HepG2 (cell line): ENCODE results near the gene APEX1. TPM values are rescaled to one million over a fixed set of nuclear protein-coding genes. Genes with fewer than 3 reads are reported as not detected.

Experiments
- HNRNPLL ChIP-seq: fragments of 200-400 bp; formaldehyde crosslinking; IDR thresholded peaks from 2 replicates; pipeline ENCODE4 v1.6.1; 2017; ENCODE audit warnings: mild to moderate bottlenecking, low read depth, low read length; ENCODE audit not compliant: poor library complexity, severe bottlenecking
- HOXA3 ChIP-seq: sonication (generic); formaldehyde crosslinking; IDR thresholded peaks from 2 replicates; pipeline ENCODE4 v1.5.0; 2020; ENCODE audit warnings: missing genetic modification reagents
- HOXD1 ChIP-seq: sonication (generic); formaldehyde crosslinking; IDR thresholded peaks from 2 replicates; pipeline ENCODE4 v1.5.0; 2020; ENCODE audit warnings: missing genetic modification reagents
- KDM5B ChIP-seq: sonication (generic); formaldehyde crosslinking; IDR thresholded peaks from 2 replicates; pipeline ENCODE4 v1.4.0; 2020; ENCODE audit warnings: missing genetic modification reagents, mild to moderate bottlenecking, borderline replicate concordance
- MEIS2 ChIP-seq: sonication (generic); formaldehyde crosslinking; IDR thresholded peaks from 2 replicates; pipeline ENCODE4 v1.9.0; 2021; ENCODE audit warnings: mild to moderate bottlenecking, missing genetic modification reagents
- MTA1 ChIP-seq: sonication (generic); formaldehyde crosslinking; IDR thresholded peaks from 2 replicates; pipeline ENCODE4 v1.4.0; 2020; ENCODE audit warnings: missing genetic modification reagents, mild to moderate bottlenecking, borderline replicate concordance
- PRMT3 ChIP-seq: sonication (generic); formaldehyde crosslinking; IDR thresholded peaks from 2 replicates; pipeline ENCODE4 v1.8.1; 2022; ENCODE audit warnings: low read depth, mild to moderate bottlenecking, moderate library complexity, missing genetic modification reagents, borderline replicate concordance
- REL ChIP-seq: sonication (generic); formaldehyde crosslinking; conservative IDR thresholded peaks from 2 replicates; pipeline ENCODE4 v1.8.0; 2022; ENCODE audit warnings: mild to moderate bottlenecking, missing genetic modification reagents, moderate library complexity
- RFXANK ChIP-seq: IDR thresholded peaks from 2 replicates; pipeline ENCODE4 v1.6.1; 2016
- SNRNP70 ChIP-seq: fragments of 200-400 bp; formaldehyde crosslinking; IDR thresholded peaks from 2 replicates; pipeline ENCODE4 v1.6.1; 2017; ENCODE audit warnings: mild to moderate bottlenecking, low read depth, low read length, moderate library complexity
- ZNF232 ChIP-seq: sonication (generic); formaldehyde crosslinking; IDR thresholded peaks from 2 replicates; pipeline ENCODE4 v1.4.0; 2020; ENCODE audit warnings: missing genetic modification reagents, borderline replicate concordance
- ZNF572 ChIP-seq: sonication (generic); formaldehyde crosslinking; IDR thresholded peaks from 2 replicates; pipeline ENCODE4 v1.5.1; 2020; ENCODE audit warnings: mild to moderate bottlenecking, missing genetic modification reagents
- ZNF781 ChIP-seq: sonication (generic); formaldehyde crosslinking; IDR thresholded peaks from 2 replicates; pipeline ENCODE4 v1.5.1; 2020; ENCODE audit warnings: borderline replicate concordance, mild to moderate bottlenecking, missing genetic modification reagents; ENCODE audit errors: not compliant biosample characterization
- ZNF792 ChIP-seq: IDR thresholded peaks from 2 replicates; pipeline ENCODE4 v1.6.1; 2016
- ZSCAN30 ChIP-seq: sonication (generic); formaldehyde crosslinking; IDR thresholded peaks from 2 replicates; pipeline ENCODE4 v1.5.0; 2020; ENCODE audit warnings: mild to moderate bottlenecking, missing genetic modification reagents
- polyA plus RNA-seq, 8 experiments: library from polyadenylated mRNA; depleted of rRNA in 3 of 8; stranded (reverse) in 7 of 8; unstranded in 1 of 8; fragments of >200 nt; fragmentation: Illumina TruSeq in 4 of 8; extraction: Trizol in 4 of 8; gene quantifications; 2 replicates each; pipeline versions ENCODE4 v1.2.1 to v1.2.3, GENCODE V29; 2011 to 2016; ENCODE audit warnings: low read depth in 4 of 8, missing spikeins in 1 of 8, mixed read lengths in 1 of 8; ENCODE audit not compliant: insufficient read depth in 1 of 8
- total RNA-seq, 5 experiments: library from RNA; depleted of rRNA; stranded (reverse); fragments of >200 nt; fragmentation: Illumina TruSeq; extraction: Trizol; gene quantifications; 2 replicates each; pipeline ENCODE4 v1.2.3, GENCODE V29; 2016; ENCODE audit warnings: low read depth in 1 of 5
- TF ChIP-seq, protein P1 (sequence below): IDR thresholded peaks from 2 replicates; pipeline ENCODE4 v1.6.1; 2018; ENCODE audit warnings: missing genetic modification reagents, mild to moderate bottlenecking, missing compliant biosample characterization
- TF ChIP-seq, protein P2 (sequence below): sonication (generic); formaldehyde crosslinking; conservative IDR thresholded peaks from 2 replicates; pipeline ENCODE4 v1.8.1; 2023; ENCODE audit warnings: missing genetic modification reagents
- TF ChIP-seq, protein P3 (sequence below): sonication (generic); formaldehyde crosslinking; IDR thresholded peaks from 2 replicates; pipeline ENCODE4 v1.8.1; 2022; ENCODE audit warnings: mild to moderate bottlenecking, missing genetic modification reagents
- TF ChIP-seq, protein P4 (sequence below): sonication (generic); formaldehyde crosslinking; IDR thresholded peaks from 2 replicates; pipeline ENCODE4 v1.4.0; 2020; ENCODE audit warnings: missing genetic modification reagents
- TF ChIP-seq, protein P5 (sequence below): sonication (generic); formaldehyde crosslinking; IDR thresholded peaks from 2 replicates; pipeline ENCODE4 v1.4.0; 2020; ENCODE audit warnings: missing genetic modification reagents

Gene APEX1
- total and polyA plus RNA-seq, 2 of the 13 experiments (the other 11 are each of a cell fraction or from before 2014, with no cell fraction given) = 171 to 405 TPM

DNA sequence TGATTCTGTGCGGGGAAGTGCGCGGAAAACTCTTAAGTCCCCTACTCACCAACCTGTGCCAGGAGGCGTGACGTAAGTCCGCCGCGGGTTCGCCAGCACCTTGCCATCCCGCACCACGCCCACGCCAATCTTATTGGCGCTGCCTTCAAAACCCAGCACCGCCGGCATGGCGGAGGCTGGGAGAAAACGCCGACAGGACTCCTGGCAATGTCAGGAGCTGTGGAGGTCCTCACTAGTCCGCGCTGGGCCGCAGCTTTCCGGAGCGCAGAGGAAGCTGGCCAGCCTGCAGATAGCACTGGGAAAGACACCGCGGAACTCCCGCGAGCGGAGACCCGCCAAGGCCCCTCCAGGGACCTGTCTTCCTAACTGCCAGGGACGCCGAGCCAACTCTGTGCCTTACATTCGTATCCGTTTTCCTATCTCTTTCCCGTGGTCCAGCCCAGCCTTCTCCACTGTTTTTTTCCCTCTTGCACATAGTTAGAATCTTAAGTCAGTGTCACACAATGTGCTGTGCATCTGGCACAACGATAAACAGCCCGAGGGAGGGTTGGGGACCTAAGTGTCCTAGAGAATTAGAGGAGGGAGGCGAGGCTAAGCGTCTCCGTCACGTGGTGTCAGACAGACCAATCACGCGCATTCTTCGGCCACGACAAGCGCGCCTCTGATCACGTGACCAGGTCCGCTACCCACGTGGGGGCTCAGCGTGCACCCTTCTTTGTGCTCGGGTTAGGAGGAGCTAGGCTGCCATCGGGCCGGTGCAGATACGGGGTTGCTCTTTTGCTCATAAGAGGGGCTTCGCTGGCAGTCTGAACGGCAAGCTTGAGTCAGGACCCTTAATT lies at the start of gene APEX1, which contains the start of gene OSGEP (continued):
- TF ChIP-seq, protein P1, sequence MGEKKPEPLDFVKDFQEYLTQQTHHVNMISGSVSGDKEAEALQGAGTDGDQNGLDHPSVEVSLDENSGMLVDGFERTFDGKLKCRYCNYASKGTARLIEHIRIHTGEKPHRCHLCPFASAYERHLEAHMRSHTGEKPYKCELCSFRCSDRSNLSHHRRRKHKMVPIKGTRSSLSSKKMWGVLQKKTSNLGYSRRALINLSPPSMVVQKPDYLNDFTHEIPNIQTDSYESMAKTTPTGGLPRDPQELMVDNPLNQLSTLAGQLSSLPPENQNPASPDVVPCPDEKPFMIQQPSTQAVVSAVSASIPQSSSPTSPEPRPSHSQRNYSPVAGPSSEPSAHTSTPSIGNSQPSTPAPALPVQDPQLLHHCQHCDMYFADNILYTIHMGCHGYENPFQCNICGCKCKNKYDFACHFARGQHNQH (CRISPR knock-in tag) = peak; percentile 63
- TF ChIP-seq MTA1 (CRISPR knock-in tag) = peak; percentile 92
- 0 out of 2 replicates have a peak, but pooled peaks have one; percentile 20 for TF ChIP-seq REL (CRISPR knock-in tag)
- peak; percentile 78 for TF ChIP-seq ZNF792 (CRISPR knock-in tag)
- peak; percentile 75 for TF ChIP-seq HOXA3 (CRISPR knock-in tag)
- TF ChIP-seq ZSCAN30 (CRISPR knock-in tag) = no peak
- TF ChIP-seq MEIS2 (CRISPR knock-in tag) = peak; percentile 39
- peak; percentile 85 for TF ChIP-seq HNRNPLL
- peak; percentile 77; the same call in 1 of the 2 replicates for TF ChIP-seq ZNF232 (CRISPR knock-in tag)
- TF ChIP-seq ZNF781 (CRISPR knock-in tag) = peak; percentile 75
- TF ChIP-seq PRMT3 (CRISPR knock-in tag) = 0 out of 2 replicates have a peak, but pooled peaks have one; percentile 71
- TF ChIP-seq, protein P2, sequence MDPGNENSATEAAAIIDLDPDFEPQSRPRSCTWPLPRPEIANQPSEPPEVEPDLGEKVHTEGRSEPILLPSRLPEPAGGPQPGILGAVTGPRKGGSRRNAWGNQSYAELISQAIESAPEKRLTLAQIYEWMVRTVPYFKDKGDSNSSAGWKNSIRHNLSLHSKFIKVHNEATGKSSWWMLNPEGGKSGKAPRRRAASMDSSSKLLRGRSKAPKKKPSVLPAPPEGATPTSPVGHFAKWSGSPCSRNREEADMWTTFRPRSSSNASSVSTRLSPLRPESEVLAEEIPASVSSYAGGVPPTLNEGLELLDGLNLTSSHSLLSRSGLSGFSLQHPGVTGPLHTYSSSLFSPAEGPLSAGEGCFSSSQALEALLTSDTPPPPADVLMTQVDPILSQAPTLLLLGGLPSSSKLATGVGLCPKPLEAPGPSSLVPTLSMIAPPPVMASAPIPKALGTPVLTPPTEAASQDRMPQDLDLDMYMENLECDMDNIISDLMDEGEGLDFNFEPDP (CRISPR knock-in tag) = no peak
- TF ChIP-seq, protein P3, sequence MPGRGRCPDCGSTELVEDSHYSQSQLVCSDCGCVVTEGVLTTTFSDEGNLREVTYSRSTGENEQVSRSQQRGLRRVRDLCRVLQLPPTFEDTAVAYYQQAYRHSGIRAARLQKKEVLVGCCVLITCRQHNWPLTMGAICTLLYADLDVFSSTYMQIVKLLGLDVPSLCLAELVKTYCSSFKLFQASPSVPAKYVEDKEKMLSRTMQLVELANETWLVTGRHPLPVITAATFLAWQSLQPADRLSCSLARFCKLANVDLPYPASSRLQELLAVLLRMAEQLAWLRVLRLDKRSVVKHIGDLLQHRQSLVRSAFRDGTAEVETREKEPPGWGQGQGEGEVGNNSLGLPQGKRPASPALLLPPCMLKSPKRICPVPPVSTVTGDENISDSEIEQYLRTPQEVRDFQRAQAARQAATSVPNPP (CRISPR knock-in tag) = peak; percentile 60; the same call in 1 of the 2 replicates
- peak; percentile 95 for TF ChIP-seq KDM5B (CRISPR knock-in tag)
- TF ChIP-seq, protein P4, sequence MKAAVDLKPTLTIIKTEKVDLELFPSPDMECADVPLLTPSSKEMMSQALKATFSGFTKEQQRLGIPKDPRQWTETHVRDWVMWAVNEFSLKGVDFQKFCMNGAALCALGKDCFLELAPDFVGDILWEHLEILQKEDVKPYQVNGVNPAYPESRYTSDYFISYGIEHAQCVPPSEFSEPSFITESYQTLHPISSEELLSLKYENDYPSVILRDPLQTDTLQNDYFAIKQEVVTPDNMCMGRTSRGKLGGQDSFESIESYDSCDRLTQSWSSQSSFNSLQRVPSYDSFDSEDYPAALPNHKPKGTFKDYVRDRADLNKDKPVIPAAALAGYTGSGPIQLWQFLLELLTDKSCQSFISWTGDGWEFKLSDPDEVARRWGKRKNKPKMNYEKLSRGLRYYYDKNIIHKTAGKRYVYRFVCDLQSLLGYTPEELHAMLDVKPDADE (CRISPR knock-in tag) = no peak
- TF ChIP-seq, protein P5, sequence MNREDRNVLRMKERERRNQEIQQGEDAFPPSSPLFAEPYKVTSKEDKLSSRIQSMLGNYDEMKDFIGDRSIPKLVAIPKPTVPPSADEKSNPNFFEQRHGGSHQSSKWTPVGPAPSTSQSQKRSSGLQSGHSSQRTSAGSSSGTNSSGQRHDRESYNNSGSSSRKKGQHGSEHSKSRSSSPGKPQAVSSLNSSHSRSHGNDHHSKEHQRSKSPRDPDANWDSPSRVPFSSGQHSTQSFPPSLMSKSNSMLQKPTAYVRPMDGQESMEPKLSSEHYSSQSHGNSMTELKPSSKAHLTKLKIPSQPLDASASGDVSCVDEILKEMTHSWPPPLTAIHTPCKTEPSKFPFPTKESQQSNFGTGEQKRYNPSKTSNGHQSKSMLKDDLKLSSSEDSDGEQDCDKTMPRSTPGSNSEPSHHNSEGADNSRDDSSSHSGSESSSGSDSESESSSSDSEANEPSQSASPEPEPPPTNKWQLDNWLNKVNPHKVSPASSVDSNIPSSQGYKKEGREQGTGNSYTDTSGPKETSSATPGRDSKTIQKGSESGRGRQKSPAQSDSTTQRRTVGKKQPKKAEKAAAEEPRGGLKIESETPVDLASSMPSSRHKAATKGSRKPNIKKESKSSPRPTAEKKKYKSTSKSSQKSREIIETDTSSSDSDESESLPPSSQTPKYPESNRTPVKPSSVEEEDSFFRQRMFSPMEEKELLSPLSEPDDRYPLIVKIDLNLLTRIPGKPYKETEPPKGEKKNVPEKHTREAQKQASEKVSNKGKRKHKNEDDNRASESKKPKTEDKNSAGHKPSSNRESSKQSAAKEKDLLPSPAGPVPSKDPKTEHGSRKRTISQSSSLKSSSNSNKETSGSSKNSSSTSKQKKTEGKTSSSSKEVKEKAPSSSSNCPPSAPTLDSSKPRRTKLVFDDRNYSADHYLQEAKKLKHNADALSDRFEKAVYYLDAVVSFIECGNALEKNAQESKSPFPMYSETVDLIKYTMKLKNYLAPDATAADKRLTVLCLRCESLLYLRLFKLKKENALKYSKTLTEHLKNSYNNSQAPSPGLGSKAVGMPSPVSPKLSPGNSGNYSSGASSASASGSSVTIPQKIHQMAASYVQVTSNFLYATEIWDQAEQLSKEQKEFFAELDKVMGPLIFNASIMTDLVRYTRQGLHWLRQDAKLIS = peak; percentile 30
- 0 out of 2 replicates have a peak, but pooled peaks have one; percentile 65 for TF ChIP-seq ZNF572 (CRISPR knock-in tag)
- no peak for TF ChIP-seq RFXANK (CRISPR knock-in tag)
- TF ChIP-seq HOXD1 (CRISPR knock-in tag) = no peak; the same call in 1 of the 2 replicates
- TF ChIP-seq SNRNP70 = no peak
